ENCODE results near the gene KLF13. TPM values are rescaled to one million over a fixed set of nuclear protein-coding genes. Genes with fewer than 3 reads are reported as not detected.

The KLF13 gene
- total RNA-seq, 2 experiments from 2014 or later: 110 to 111 TPM

- peak overlapping the region; percentile 99 for H3K27ac Mint-ChIP-seq
- no peaks in the 10 kb centered on the region for H3K27me3 Mint-ChIP-seq
- H3K4me3 Mint-ChIP-seq: peak overlapping the region; percentile 81
These were observed 36.3 kb downstream of the KLF13 start for GRCh38 chr15:31362886-31363285.

GRCh38 chr15:31364301-31365031, 37.8 kb downstream of the KLF13 start:
- Mint-ChIP-seq H3K4me3 (peak overlapping the region; percentile 78), H3K27ac (peak overlapping the region; percentile 99), H3K27me3 (no peaks in the 10 kb centered on the region), H3K4me1 (peaks cover 96% of the 10 kb centered on the region), H3K9me3 (peaks cover 3% of the 10 kb centered on the region), H3K36me3 (peaks cover 28% of the 10 kb centered on the region)
- DNase-seq: peak; percentile 60

More at GRCh38 chr15:31362886-31363285, 36.3 kb downstream of the KLF13 start:
- DNase-seq: no peak
- H3K36me3 Mint-ChIP-seq: peaks cover 30% of the 10 kb centered on the region
- H3K4me1 Mint-ChIP-seq: peaks cover 96% of the 10 kb centered on the region
- H3K9me3 Mint-ChIP-seq: no peaks in the 10 kb centered on the region

DNA sequence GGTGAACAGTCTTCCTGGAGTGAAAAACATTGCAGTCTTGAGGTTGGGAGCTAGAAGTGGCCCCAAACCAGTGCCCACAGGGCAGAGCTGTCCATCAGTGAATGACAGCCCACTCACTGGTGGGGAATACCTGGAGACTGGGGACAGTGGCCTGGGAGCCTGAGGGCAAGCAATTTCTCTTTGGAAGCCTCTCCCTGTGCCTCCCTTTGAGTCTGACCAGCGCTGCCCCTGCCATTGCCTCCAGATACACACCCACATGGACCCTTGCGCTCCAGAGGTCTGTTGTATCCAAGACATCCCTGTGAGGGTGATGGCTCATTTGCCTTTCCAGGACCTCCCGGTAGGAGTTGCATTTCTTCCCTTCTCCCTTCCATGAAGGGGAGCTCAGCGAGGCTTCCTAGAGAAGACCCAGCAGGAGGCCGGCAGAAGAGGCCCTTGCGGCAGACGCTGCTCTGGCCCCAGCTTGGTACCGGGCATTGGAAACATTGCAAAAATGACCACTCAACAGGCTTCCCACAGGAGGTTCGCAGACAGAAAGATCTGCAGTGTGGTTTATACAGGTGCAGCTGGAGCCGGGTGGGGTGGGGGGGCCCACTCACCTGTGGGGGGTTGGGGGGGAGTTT, 38.5 kb downstream of the KLF13 start:
- Mint-ChIP-seq H3K4me1 (peaks cover 96% of the 10 kb centered on the region), H3K9me3 (peaks cover 3% of the 10 kb centered on the region), H3K27me3 (no peaks in the 10 kb centered on the region), H3K27ac (peak overlapping the region; percentile 99), H3K4me3 (peak overlapping the region; percentile 78), H3K36me3 (peaks cover 31% of the 10 kb centered on the region)
- no peak for DNase-seq

- H3K9me3 Mint-ChIP-seq: peaks cover 3% of the 10 kb centered on the region
- peaks cover 97% of the 10 kb centered on the region for H3K4me1 Mint-ChIP-seq
- DNase-seq: peak; percentile 89
- peak overlapping the region; percentile 99 for H3K27ac Mint-ChIP-seq
- peak overlapping the region; percentile 78 for H3K4me3 Mint-ChIP-seq
- H3K36me3 Mint-ChIP-seq: peaks cover 36% of the 10 kb centered on the region
- H3K27me3 Mint-ChIP-seq: no peaks in the 10 kb centered on the region
These were observed 39.1 kb downstream of the KLF13 start for GRCh38 chr15:31365655-31366127.

DNA sequence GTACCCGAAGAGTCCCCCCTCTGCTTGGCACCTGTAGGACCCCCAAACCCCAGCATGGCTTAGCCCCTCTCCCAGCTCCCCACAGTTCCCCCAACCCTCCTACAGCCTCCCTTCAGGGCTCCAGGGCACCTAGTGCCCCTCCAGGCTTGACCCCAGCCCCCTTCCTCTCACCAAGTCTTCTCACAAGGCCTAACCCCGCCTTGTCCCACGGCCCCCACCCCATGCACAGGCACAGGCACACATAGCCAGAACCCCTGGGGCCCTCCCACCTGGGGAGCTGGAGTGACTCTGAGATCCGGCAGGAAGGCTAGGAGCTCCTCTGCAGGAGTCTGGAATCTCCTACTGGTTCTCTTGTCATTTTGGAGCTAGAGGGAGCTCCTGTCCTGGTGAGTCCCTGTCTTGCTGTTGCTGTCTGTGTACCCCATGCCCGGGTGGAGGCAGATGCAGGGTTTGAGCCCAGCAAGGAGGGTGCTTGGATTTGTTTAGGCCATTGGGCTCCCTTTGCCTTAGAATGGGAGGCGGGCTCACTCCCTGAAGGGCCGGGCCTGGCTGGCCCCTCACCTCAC, 39.6 kb downstream of the KLF13 start:
- Mint-ChIP-seq H3K27me3 (no peaks in the 10 kb centered on the region), H3K4me3 (peak overlapping the region; percentile 78), H3K27ac (peak overlapping the region; percentile 99), H3K9me3 (peaks cover 3% of the 10 kb centered on the region), H3K36me3 (peaks cover 40% of the 10 kb centered on the region), H3K4me1 (peaks cover 98% of the 10 kb centered on the region)
- no peak for DNase-seq

GRCh38 chr15:31367021-31367729, 40.5 kb downstream of the KLF13 start:
- peaks cover 3% of the 10 kb centered on the region for H3K9me3 Mint-ChIP-seq
- H3K27me3 Mint-ChIP-seq: no peaks in the 10 kb centered on the region
- no peak for DNase-seq
- peaks cover 40% of the 10 kb centered on the region for H3K36me3 Mint-ChIP-seq
- peak overlapping the region; percentile 78 for H3K4me3 Mint-ChIP-seq
- H3K27ac Mint-ChIP-seq: peak overlapping the region; percentile 99
- H3K4me1 Mint-ChIP-seq: peaks cover 89% of the 10 kb centered on the region

DNA sequence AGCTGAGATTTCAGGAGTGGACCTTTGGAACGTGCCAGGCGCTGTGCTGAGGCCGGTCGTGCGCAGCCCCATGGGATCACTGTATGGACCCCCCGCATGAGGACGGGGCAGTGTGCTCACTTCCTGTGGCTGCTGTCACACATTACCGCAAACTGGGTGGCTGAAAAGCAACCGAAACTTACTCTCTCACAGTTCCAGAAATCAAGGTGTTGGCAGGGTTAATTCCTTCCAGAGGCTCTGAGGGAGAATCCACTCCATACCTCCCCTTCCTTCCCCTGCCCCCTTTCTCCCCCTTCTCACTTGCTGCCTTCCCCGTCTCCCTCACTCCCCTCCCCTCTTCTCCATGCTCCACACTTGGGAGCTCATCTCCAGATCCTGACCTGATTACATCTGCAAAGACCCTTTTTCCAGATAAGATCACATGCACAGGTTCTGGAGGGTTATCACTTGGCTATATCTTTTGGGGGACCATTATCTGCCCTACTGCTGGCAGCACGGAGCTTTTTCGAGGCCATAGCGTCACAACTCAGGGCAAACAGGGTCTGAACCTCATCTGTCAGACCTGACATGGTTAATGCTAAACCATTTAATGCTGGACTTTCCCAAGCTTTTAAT, 41.2 kb downstream of the KLF13 start:
- Mint-ChIP-seq H3K27me3 (no peaks in the 10 kb centered on the region), H3K36me3 (peaks cover 40% of the 10 kb centered on the region), H3K4me1 (peaks cover 86% of the 10 kb centered on the region), H3K9me3 (peaks cover 3% of the 10 kb centered on the region), H3K27ac (peak overlapping the region; percentile 99), H3K4me3 (peak overlapping the region; percentile 78)
- DNase-seq: peak; percentile 68

- Mint-ChIP-seq H3K9me3 (peaks cover 3% of the 10 kb centered on the region), H3K36me3 (peaks cover 29% of the 10 kb centered on the region)
These were observed 43.1 kb downstream of the KLF13 start for GRCh38 chr15:31369727-31370126.

DNA sequence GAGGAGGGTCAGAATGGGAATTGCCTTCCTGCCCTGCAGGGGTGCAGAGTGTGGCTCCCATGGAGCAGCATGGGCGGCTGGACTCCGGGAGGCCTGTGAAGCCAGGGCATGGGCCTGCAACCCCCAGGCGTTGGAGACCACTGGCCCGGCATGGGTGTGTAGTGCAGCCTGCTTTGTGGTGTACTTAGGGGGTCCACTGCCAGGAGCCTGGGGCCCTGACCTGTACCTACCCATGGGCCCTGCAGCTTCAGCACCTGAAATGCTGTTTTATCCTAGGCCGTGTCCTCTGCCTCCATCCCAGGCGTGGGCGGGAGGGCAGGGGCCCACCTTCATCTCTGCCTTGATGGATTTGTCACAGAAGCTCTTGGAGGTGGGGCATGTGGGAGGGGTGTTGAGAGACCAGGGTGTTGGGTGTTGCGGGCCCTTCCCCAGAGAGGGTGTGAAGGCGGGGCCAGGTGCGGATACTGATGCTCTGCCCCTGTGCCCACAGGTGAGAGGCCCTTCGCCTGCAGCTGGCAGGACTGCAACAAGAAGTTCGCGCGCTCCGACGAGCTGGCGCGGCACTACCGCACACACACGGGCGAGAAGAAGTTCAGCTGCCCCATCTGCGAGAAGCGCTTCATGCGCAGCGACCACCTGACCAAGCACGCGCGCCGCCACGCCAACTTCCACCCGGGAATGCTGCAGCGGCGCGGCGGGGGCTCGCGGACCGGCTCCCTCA, 45.0 kb downstream of the KLF13 start:
- Mint-ChIP-seq H3K4me1 (peaks cover 72% of the 10 kb centered on the region), H3K4me3 (no peak overlapping the region), H3K36me3 (peaks cover 35% of the 10 kb centered on the region), H3K9me3 (peaks cover 3% of the 10 kb centered on the region), H3K27ac (peak overlapping the region; percentile 63), H3K27me3 (no peaks in the 10 kb centered on the region)
- no peak for DNase-seq

More at GRCh38 chr15:31369727-31370126, 43.1 kb downstream of the KLF13 start:
- no peak for DNase-seq
- H3K27ac Mint-ChIP-seq: peak overlapping the region; percentile 99
- peak overlapping the region; percentile 27 for H3K4me3 Mint-ChIP-seq
- H3K4me1 Mint-ChIP-seq: peaks cover 72% of the 10 kb centered on the region
- no peaks in the 10 kb centered on the region for H3K27me3 Mint-ChIP-seq

- Mint-ChIP-seq H3K9me3 (peaks cover 3% of the 10 kb centered on the region), H3K4me3 (no peak overlapping the region), H3K36me3 (peaks cover 35% of the 10 kb centered on the region), H3K4me1 (peaks cover 70% of the 10 kb centered on the region), H3K27ac (peak overlapping the region; percentile 71), H3K27me3 (no peaks in the 10 kb centered on the region)
- no peak for DNase-seq
These were observed 46.0 kb downstream of the KLF13 start for GRCh38 chr15:31372635-31373091.

DNA sequence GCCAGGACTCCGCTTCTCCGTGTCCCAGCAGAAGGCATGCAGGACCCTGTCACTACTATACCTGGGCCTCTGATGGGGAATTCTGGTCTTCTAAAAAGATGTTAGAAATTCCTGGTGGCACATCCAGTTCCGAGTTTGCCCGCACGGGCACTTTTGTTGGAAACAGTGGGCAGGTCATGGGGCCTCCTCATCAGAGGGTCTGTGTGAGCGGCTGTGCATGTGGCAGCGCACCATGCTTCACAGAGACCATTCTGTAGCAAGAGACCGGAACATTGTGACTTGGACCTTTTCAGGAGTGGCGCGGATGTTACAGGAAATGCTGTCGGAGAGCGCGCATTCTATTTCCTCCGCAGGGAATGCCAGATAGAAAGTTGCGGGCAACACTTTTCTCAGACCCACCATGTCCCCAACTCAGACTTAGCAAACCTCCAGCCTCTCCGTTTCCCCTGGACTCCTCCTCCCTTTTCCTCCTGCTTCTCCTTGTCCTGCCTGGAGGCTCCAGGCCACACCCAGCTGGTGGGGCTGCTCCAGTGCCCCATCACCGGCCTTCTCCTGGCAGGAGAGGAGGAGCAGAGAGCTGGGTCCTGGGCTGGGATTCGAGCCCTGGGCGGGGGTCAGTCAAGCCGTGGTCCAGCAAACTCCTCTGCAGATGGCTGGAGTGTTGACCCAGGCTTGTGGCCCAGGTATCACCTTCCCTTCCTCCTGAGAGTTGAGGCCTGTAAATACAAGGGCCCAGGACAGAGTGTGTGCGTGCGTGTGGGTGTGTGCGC, 46.6 kb downstream of the KLF13 start:
- H3K36me3 Mint-ChIP-seq: peaks cover 38% of the 10 kb centered on the region
- H3K9me3 Mint-ChIP-seq: peaks cover 3% of the 10 kb centered on the region
- H3K27me3 Mint-ChIP-seq: no peaks in the 10 kb centered on the region
- peaks cover 70% of the 10 kb centered on the region for H3K4me1 Mint-ChIP-seq
- H3K27ac Mint-ChIP-seq: peak overlapping the region; percentile 5
- no peak overlapping the region for H3K4me3 Mint-ChIP-seq
- no peak for DNase-seq

GRCh38 chr15:31373970-31374369, 47.3 kb downstream of the KLF13 start:
- no peak overlapping the region for H3K27ac Mint-ChIP-seq
- peaks cover 70% of the 10 kb centered on the region for H3K4me1 Mint-ChIP-seq
- H3K27me3 Mint-ChIP-seq: no peaks in the 10 kb centered on the region
- H3K36me3 Mint-ChIP-seq: peaks cover 40% of the 10 kb centered on the region
- peaks cover 1% of the 10 kb centered on the region for H3K9me3 Mint-ChIP-seq
- no peak overlapping the region for H3K4me3 Mint-ChIP-seq
- no peak for DNase-seq

GRCh38 chr15:31374489-31374888, 47.9 kb downstream of the KLF13 start:
- Mint-ChIP-seq H3K27me3 (no peaks in the 10 kb centered on the region), H3K4me3 (no peak overlapping the region), H3K36me3 (peaks cover 40% of the 10 kb centered on the region), H3K9me3 (no peaks in the 10 kb centered on the region), H3K4me1 (peaks cover 68% of the 10 kb centered on the region), H3K27ac (no peak overlapping the region)
- DNase-seq: no peak
